ENCODE results near the gene FBH1.
"Not testable (repeated sequence)": the region's sequence is repeated elsewhere in the genome, so short reads cannot be mapped to it uniquely, and the experiment has no call there.

Gene FBH1

GRCh38 chr10:5876181-5876768, 13.8 kb upstream of the FBH1 start:
- no peak for DNase-seq (ENCODE audit: low read depth in 2 of 2)

- DNase-seq (ENCODE audit: low read depth in 2 of 2): not testable (repeated sequence)
Observed at GRCh38 chr10:5877041-5877440, 13.0 kb upstream of the FBH1 start.

- DNase-seq (ENCODE audit: low read depth in 2 of 2): no peak
Observed at GRCh38 chr10:5882961-5883360, 7.1 kb upstream of the FBH1 start.

GRCh38 chr10:5885619-5886018, 4.4 kb upstream of the FBH1 start:
- DNase-seq (ENCODE audit: low read depth in 2 of 2): no peak

- no peak for DNase-seq (ENCODE audit: low read depth in 2 of 2)
Observed at GRCh38 chr10:5887029-5887428, 3.0 kb upstream of the FBH1 start.

GRCh38 chr10:5887641-5888040, 2.4 kb upstream of the FBH1 start:
- DNase-seq (ENCODE audit: low read depth in 2 of 2): no peak

- DNase-seq (ENCODE audit: low read depth in 2 of 2): no peak
Observed at GRCh38 chr10:5888351-5888750, 1.7 kb upstream of the FBH1 start.

GRCh38 chr10:5888843-5889623, 1.0 kb upstream of the FBH1 start:
- peak; percentile 16 to 26 for DNase-seq (ENCODE audit: low read depth in 2 of 2)

- peak; percentile 3 to 10 for DNase-seq (ENCODE audit: low read depth in 2 of 2)
Observed at GRCh38 chr10:5890452-5890915, 441 bp downstream of the FBH1 start.

- DNase-seq (ENCODE audit: low read depth in 2 of 2): no peak
Observed at GRCh38 chr10:5891009-5891408, 966 bp downstream of the FBH1 start.

- DNase-seq (ENCODE audit: low read depth in 2 of 2): no peak
Observed at GRCh38 chr10:5892007-5892406, 2.0 kb downstream of the FBH1 start.

- no peak for DNase-seq (ENCODE audit: low read depth in 2 of 2)
Observed at GRCh38 chr10:5893321-5893720, 3.3 kb downstream of the FBH1 start.

- no peak for DNase-seq (ENCODE audit: low read depth in 2 of 2)
Observed at GRCh38 chr10:5894403-5894802, 4.4 kb downstream of the FBH1 start.

- DNase-seq (ENCODE audit: low read depth in 2 of 2): no peak
Observed at GRCh38 chr10:5894873-5895272, 4.8 kb downstream of the FBH1 start.

- DNase-seq (ENCODE audit: low read depth in 2 of 2): no peak
Observed at GRCh38 chr10:5895365-5895764, 5.3 kb downstream of the FBH1 start.

GRCh38 chr10:5895804-5896203, 5.8 kb downstream of the FBH1 start:
- DNase-seq (ENCODE audit: low read depth in 2 of 2): no peak

- DNase-seq (ENCODE audit: low read depth in 2 of 2): no peak
Observed at GRCh38 chr10:5896208-5897052, 6.4 kb downstream of the FBH1 start.

GRCh38 chr10:5897053-5897340, 7.0 kb downstream of the FBH1 start:
- DNase-seq (ENCODE audit: low read depth in 2 of 2): no peak

- no peak for DNase-seq (ENCODE audit: low read depth in 2 of 2)
Observed at GRCh38 chr10:5897504-5897903, 7.5 kb downstream of the FBH1 start.

- DNase-seq (ENCODE audit: low read depth in 2 of 2): no peak
Observed at GRCh38 chr10:5898163-5898562, 8.1 kb downstream of the FBH1 start.

- no peak for DNase-seq (ENCODE audit: low read depth in 2 of 2)
Observed at GRCh38 chr10:5900247-5900646, 10.2 kb downstream of the FBH1 start.

- DNase-seq (ENCODE audit: low read depth in 2 of 2): no peak
Observed at GRCh38 chr10:5902511-5903274, 12.7 kb downstream of the FBH1 start.

Data from stimulated activated CD8-positive, alpha-beta memory T cell treated with anti-CD3 and anti-CD28 coated beads, Interleukin-2, amount 100 ng/mL, for 48 hours (primary cell).